Endothelial cell of umbilical vein (primary cell): ENCODE results near the gene USB1. TPM values are rescaled to one million over a fixed set of nuclear protein-coding genes. Genes with fewer than 3 reads are reported as not detected.

ENCODE experiments used
- BruUV-seq: library from RNA; stranded (reverse); fragments of 400-500 nt; replicated peaks from 2 replicates; lab custom pipeline; 2021; lab: Mats Ljungman, UMichigan
- CTCF ChIA-PET: fragments of 300-600, 350-600 bp; sonication (Branson Sonifier 250); formaldehyde crosslinking; loops from one replicate; lab custom pipeline; 2021; ENCODE audit warnings: antibody characterized with exemption, inconsistent platforms; lab: Charles Lee
- POLR2A ChIA-PET: fragments of 300-600, 350-600 bp; sonication (Branson Sonifier 250); formaldehyde crosslinking; loops from one replicate; lab custom pipeline; 2021; ENCODE audit warnings: antibody characterized with exemption, inconsistent platforms; lab: Charles Lee
- DNase-seq: peaks from one replicate; pipeline ENCODE4 v3.0.0-alpha.2; 2011; ENCODE audit warnings: low read depth, low spot score
- FAIRE-seq: peaks from 2 replicates; lab custom pipeline; 2011; peaks lifted over from hg19 to GRCh38; lab: Jason Lieb, UNC
- H2AFZ ChIP-seq: 2 replicates; pipeline ENCODE4 v1.6.0; 2012; ENCODE audit warnings: low read depth, low read length, control low read depth, inconsistent platforms
- H3K27ac ChIP-seq: 2 replicates; pipeline ENCODE4 v1.5.1; 2011; ENCODE audit warnings: low read depth, mild to moderate bottlenecking, control low read depth, low read length, moderate library complexity; ENCODE audit not compliant: insufficient read depth
- H3K27me3 ChIP-seq, 2 experiments: 2 replicates each; pipeline versions ENCODE4 v1.6.0 to v1.6.1; 2011; ENCODE audit warnings: low read length in 2 of 2, mixed read lengths in 1 of 2; ENCODE audit not compliant: control insufficient read depth in 2 of 2, insufficient read depth in 2 of 2
- H3K36me3 ChIP-seq, 2 experiments: 2 replicates in 1 of 2; 3 replicates in 1 of 2; pipeline ENCODE4 v1.5.1; 2011; ENCODE audit warnings: low read length in 2 of 2, mild to moderate bottlenecking in 1 of 2, moderate library complexity in 1 of 2; ENCODE audit not compliant: control insufficient read depth in 2 of 2, insufficient read depth in 2 of 2; ENCODE audit errors: extremely low read depth in 1 of 2
- H3K4me1 ChIP-seq: 3 replicates; pipeline ENCODE4 v1.5.1; 2011; ENCODE audit warnings: mild to moderate bottlenecking, low read length; ENCODE audit not compliant: control insufficient read depth, insufficient read depth; ENCODE audit errors: extremely low read depth
- H3K4me2 ChIP-seq: 2 replicates; pipeline ENCODE4 v1.6.1; 2011; ENCODE audit warnings: low read length, control low read depth, mixed read lengths; ENCODE audit not compliant: insufficient read depth
- H3K4me3 ChIP-seq, 3 experiments: fragments of 200-600 bp in 1 of 3; sonication (generic), shearing (Covaris generic) in 1 of 3; replicated peaks in 1 of 3; 2 replicates each; pipeline ENCODE4 v1.5.1; 2011 to 2016; ENCODE audit warnings: control low read depth in 3 of 3, low read length in 3 of 3, mild to moderate bottlenecking in 2 of 3, inconsistent platforms in 1 of 3, low read depth in 1 of 3, moderate library complexity in 1 of 3; ENCODE audit not compliant: insufficient read depth in 1 of 3
- H3K79me2 ChIP-seq: 2 replicates; pipeline ENCODE4 v1.6.0; 2012; ENCODE audit warnings: low read length, inconsistent platforms; ENCODE audit not compliant: control insufficient read depth, insufficient read depth
- H3K9ac ChIP-seq: replicated peaks from 2 replicates; pipeline ENCODE3; 2011; ENCODE audit warnings: low read length, control low read depth; ENCODE audit not compliant: insufficient read depth; ENCODE audit errors: extremely low read depth
- H3K9me1 ChIP-seq: replicated peaks from 3 replicates; pipeline ENCODE4 v1.6.0; 2011; ENCODE audit warnings: mild to moderate bottlenecking, low read length; ENCODE audit not compliant: control insufficient read depth, insufficient read depth; ENCODE audit errors: extremely low read depth
- H3K9me3 ChIP-seq: replicated peaks from 2 replicates; pipeline ENCODE4 v1.5.1; 2012; ENCODE audit warnings: low read length, inconsistent platforms; ENCODE audit not compliant: control insufficient read depth, insufficient read depth
- H4K20me1 ChIP-seq: replicated peaks from 2 replicates; pipeline ENCODE3; 2011; ENCODE audit warnings: mild to moderate bottlenecking, low read length; ENCODE audit not compliant: control insufficient read depth, insufficient read depth; ENCODE audit errors: extremely low read depth
- EZH2 ChIP-seq: IDR thresholded peaks from 2 replicates; pipeline ENCODE4 v1.6.1; 2012; ENCODE audit warnings: borderline replicate concordance, low read depth, mild to moderate bottlenecking, moderate library complexity, low read length, inconsistent platforms; ENCODE audit not compliant: severe bottlenecking
- FOS ChIP-seq: IDR thresholded peaks from 2 replicates; pipeline ENCODE4 v1.6.1; 2011; ENCODE audit warnings: mild to moderate bottlenecking, low read length, moderate library complexity, borderline replicate concordance; ENCODE audit not compliant: insufficient read depth
- GATA2 ChIP-seq: IDR thresholded peaks from 2 replicates; pipeline ENCODE4 v1.7.0; 2011; ENCODE audit warnings: low read depth, mild to moderate bottlenecking, moderate library complexity, mixed read lengths, low read length; ENCODE audit not compliant: insufficient read length, insufficient read depth
- JUN ChIP-seq: IDR thresholded peaks from 2 replicates; pipeline ENCODE4 v1.6.1; 2011; ENCODE audit warnings: borderline replicate concordance, low read depth; ENCODE audit not compliant: insufficient read length, insufficient read depth
- MYC ChIP-seq: IDR thresholded peaks from one replicate; pipeline ENCODE4 v1.6.1; 2011; ENCODE audit warnings: mild to moderate bottlenecking, low read depth, low read length
- POLR2A ChIP-seq: IDR thresholded peaks from 2 replicates; pipeline ENCODE4 v1.6.1; 2012; ENCODE audit warnings: low read depth, mild to moderate bottlenecking, control low read depth, low read length
- POLR2AphosphoS5 ChIP-seq: IDR thresholded peaks from 2 replicates; pipeline ENCODE4 v1.6.1; 2012; ENCODE audit warnings: low read depth, mild to moderate bottlenecking, control low read depth, low read length, moderate library complexity; ENCODE audit not compliant: insufficient read depth
- dilution Hi-C: fragments of 300-500 bp; cut with MboI; formaldehyde crosslinking; loops from one replicate; pipeline ENCODE4 v1.15.0; 2019; ENCODE audit warnings: low sequenced_read_pairs; ENCODE audit not compliant: extremely low pct_ligation_motif_present
- intact Hi-C: fragments of 100-400 bp; cut with micrococcal nuclease; formaldehyde crosslinking; loops from one replicate; pipeline ENCODE4 v1.10.0; 2022
- polyA plus RNA-seq, 4 experiments: library from polyadenylated mRNA; depleted of rRNA in 3 of 4; stranded (reverse) in 3 of 4; unstranded in 1 of 4; fragments of >200 nt; gene quantifications; 2 replicates each; pipeline versions ENCODE4 v1.2.1 to v1.2.3, GENCODE V29; 2011 to 2012; ENCODE audit warnings: missing spikeins in 1 of 4
- total RNA-seq: library from RNA; stranded (reverse); gene quantifications from 2 replicates; pipeline ENCODE4 v1.2.3, GENCODE V29; 2021
- TF ChIP-seq, protein P1 (sequence below), 2 donors: IDR thresholded peaks; 1 replicate in 1 of 2; 2 replicates in 1 of 2; pipeline ENCODE4 v1.5.1; 2011; ENCODE audit warnings: low read length in 2 of 2, mild to moderate bottlenecking in 2 of 2, moderate library complexity in 2 of 2, control low read depth in 1 of 2, inconsistent platforms in 1 of 2, low read depth in 1 of 2; ENCODE audit not compliant: insufficient read depth in 1 of 2; ENCODE audit errors: extremely low read depth in 1 of 2
- TF ChIP-seq, protein P2 (sequence below): IDR thresholded peaks from 2 replicates; pipeline ENCODE4 v1.6.1; 2011; ENCODE audit not compliant: insufficient read depth, insufficient read length

The USB1 gene
- total and polyA plus RNA-seq, 2 donors (not counting 3 experiments of a cell fraction or from before 2014, with no cell fraction given), result 64.6 to 83.8 TPM

DNA sequence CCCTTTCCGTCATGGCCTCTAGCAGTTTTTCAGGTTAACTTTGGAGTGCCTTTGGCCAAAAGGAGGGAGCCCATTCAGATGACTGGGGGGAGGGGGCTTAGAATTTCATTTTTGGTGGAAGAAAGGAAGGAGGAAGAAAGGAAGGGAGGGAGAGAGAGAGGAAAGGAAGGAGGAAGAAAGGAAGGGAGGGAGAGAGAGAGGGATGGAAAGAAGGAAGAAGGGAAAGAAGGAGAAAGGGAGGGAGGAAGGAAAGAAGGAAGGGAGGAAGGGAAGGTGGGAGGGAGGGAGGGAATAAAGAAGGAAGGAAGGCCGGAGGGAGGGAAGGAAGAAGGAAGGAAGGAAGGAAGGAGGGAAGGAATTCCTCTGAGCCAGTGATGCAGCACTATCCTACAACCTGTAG, 50.1 kb downstream of the USB1 start:
- H3K79me2 ChIP-seq, result no peaks in the 10 kb centered on the region
- no peak overlapping the region for H3K4me2 ChIP-seq
- CTCF ChIA-PET, result no interaction called here
- H3K4me3 ChIP-seq, result no peak overlapping the region
- no TSS peak for BruUV-seq
- no peak overlapping the region for H2AFZ ChIP-seq
- H3K4me1 ChIP-seq, result no peaks in the 10 kb centered on the region
- no peaks in the 10 kb centered on the region for H3K9me1 ChIP-seq
- no peaks in the 10 kb centered on the region for H4K20me1 ChIP-seq
- H3K9ac ChIP-seq, result no peak overlapping the region
- no peaks in the 10 kb centered on the region for H3K9me3 ChIP-seq
- dilution Hi-C loops (no loop called here), intact Hi-C loops (no loop called here)
- H3K36me3 ChIP-seq, result no peaks in the 10 kb centered on the region
- TF ChIP-seq, protein P1, sequence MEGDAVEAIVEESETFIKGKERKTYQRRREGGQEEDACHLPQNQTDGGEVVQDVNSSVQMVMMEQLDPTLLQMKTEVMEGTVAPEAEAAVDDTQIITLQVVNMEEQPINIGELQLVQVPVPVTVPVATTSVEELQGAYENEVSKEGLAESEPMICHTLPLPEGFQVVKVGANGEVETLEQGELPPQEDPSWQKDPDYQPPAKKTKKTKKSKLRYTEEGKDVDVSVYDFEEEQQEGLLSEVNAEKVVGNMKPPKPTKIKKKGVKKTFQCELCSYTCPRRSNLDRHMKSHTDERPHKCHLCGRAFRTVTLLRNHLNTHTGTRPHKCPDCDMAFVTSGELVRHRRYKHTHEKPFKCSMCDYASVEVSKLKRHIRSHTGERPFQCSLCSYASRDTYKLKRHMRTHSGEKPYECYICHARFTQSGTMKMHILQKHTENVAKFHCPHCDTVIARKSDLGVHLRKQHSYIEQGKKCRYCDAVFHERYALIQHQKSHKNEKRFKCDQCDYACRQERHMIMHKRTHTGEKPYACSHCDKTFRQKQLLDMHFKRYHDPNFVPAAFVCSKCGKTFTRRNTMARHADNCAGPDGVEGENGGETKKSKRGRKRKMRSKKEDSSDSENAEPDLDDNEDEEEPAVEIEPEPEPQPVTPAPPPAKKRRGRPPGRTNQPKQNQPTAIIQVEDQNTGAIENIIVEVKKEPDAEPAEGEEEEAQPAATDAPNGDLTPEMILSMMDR (IDR thresholded peaks at IDR 0.05; ENCODE audit: extremely low read depth in 1 of 2, insufficient read depth in 1 of 2, low read depth in 1 of 2, low read length in 2 of 2), result no peak
- TF ChIP-seq EZH2, result no peak
- TF ChIP-seq MYC, result no peak
- TF ChIP-seq, protein P2, sequence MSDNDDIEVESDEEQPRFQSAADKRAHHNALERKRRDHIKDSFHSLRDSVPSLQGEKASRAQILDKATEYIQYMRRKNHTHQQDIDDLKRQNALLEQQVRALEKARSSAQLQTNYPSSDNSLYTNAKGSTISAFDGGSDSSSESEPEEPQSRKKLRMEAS, result no peak
- no peak for TF ChIP-seq FOS
- no peak for TF ChIP-seq GATA2
- TF ChIP-seq POLR2A, result no peak
- no peak for TF ChIP-seq POLR2AphosphoS5
- TF ChIP-seq JUN, result no peak
- no peak overlapping the region for H3K27ac ChIP-seq
- POLR2A ChIA-PET, result no interaction called here
- DNase-seq (no peak), FAIRE-seq (no peak)
- H3K27me3 ChIP-seq, result no peaks in the 10 kb centered on the region
